Colonic mucosa (tissue), 4 donors: ENCODE data around the gene ACSS1. TPM values are rescaled to one million over a fixed set of nuclear protein-coding genes. Genes with fewer than 3 reads are reported as not detected.

ENCODE experiments used
- DNase-seq: peaks from one replicate; pipeline ENCODE4 v3.0.0-alpha.2; 2020
- H3K27ac ChIP-seq: fragments of 200-600 bp; one replicate; pipeline ENCODE4 v1.8.0; 2021
- H3K27me3 ChIP-seq: fragments of 200-600 bp; one replicate; pipeline ENCODE4 v1.8.0; 2021
- H3K36me3 ChIP-seq: fragments of 200-600 bp; one replicate; pipeline ENCODE4 v1.8.0; 2021
- H3K4me1 ChIP-seq: fragments of 200-600 bp; one replicate; pipeline ENCODE4 v1.8.0; 2021; ENCODE audit warnings: mild to moderate bottlenecking
- H3K4me3 ChIP-seq: fragments of 200-600 bp; one replicate; pipeline ENCODE4 v1.8.0; 2021
- H3K9ac ChIP-seq, 2 donors: one replicate each; pipeline ENCODE4 v1.7.0; 2013; ENCODE audit warnings: control low read depth in 2 of 2, low read depth in 2 of 2, low read length in 2 of 2
- H3K9me3 ChIP-seq: fragments of 200-600 bp; one replicate; pipeline ENCODE4 v1.8.0; 2021
- CTCF ChIP-seq: fragments of 200-600 bp; IDR thresholded peaks from one replicate; pipeline ENCODE4 v1.8.0; 2022; ENCODE audit warnings: antibody characterized with exemption, mild to moderate bottlenecking
- intact Hi-C: fragments of 100-400 bp; cut with DNase I; formaldehyde crosslinking; loops from one replicate; pipeline ENCODE4 v1.14.1; 2022
- total RNA-seq, 2 donors: library from RNA; stranded (reverse); fragmentation: NEBNext Ultra II Directional in 1 of 2; extraction: Animal tissue kit (Norgen Biotek cat#: 25700) in 1 of 2; gene quantifications; one replicate each; pipeline ENCODE4 v1.2.1, GENCODE V29; 2021
- donor health status: healthy.
- donor health status: DM: no; HTN: no; CAD: no.
- donor health status: DM: no; HTN: no; CAD: no.

The ACSS1 gene
- total RNA-seq, 2 donors from 2014 or later, result 29.0 to 32.0 TPM

DNA sequence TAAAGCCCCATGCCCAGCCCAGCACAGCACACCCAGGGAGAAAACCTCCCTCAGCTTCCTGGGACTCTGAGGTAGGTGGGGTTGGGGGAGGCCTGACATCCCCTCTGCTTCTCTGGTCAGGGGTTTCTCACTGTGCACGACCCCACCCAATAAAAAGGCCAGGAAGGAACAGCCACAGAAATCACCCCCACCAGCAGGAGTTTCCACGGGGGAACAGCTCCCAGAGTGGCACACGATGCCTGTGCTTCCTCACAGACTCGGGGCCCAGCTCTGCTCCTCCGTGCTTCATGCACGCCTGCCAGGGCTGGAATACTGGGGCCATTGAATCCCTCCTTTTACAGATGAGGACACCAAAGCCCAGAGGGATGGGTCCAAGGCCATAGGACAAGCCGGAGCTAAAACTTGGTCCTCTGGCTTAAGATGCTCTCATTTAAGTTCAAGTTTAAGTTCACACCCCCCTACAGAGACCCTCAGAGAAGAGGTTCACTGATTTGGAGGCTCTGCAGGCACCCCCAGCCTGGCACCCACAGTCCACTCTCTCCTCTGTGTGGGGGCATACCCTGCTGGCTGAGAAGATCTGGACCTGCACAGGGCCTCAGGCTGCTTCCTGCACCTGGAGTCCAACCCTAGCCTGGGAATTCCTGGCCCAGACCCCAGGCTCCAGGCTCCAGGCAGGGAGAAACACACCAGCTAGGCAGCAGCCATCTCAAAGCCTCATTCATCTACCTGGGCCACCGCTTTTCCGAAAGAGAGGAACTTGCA is 14.3 kb downstream of the ACSS1 start:
- no peak for TF ChIP-seq CTCF
- Histone ChIP-seq H3K36me3 (no peaks in the 10 kb centered on the region), H3K27me3 (no peaks in the 10 kb centered on the region), H3K9ac (no peak overlapping the region), H3K4me3 (no peak overlapping the region), H3K9me3 (no peaks in the 10 kb centered on the region), H3K27ac (peak overlapping the region; percentile 32), H3K4me1 (peaks cover 32% of the 10 kb centered on the region)
- no peak for DNase-seq
- intact Hi-C loops, result no loop called here

GRCh38 chr20:25042531-25043498 is 15.1 kb downstream of the ACSS1 start:
- H3K4me3 ChIP-seq, result no peak overlapping the region
- peak; percentile 52 for DNase-seq
- intact Hi-C loops, result no loop called here
- H3K27me3 ChIP-seq, result no peaks in the 10 kb centered on the region
- peak overlapping the region in 1 of 2 donors; percentile 26 for H3K9ac ChIP-seq
- peak overlapping the region; percentile 32 for H3K27ac ChIP-seq
- no peak for TF ChIP-seq CTCF
- no peaks in the 10 kb centered on the region for H3K9me3 ChIP-seq
- no peaks in the 10 kb centered on the region for H3K36me3 ChIP-seq
- H3K4me1 ChIP-seq, result peaks cover 40% of the 10 kb centered on the region

DNA sequence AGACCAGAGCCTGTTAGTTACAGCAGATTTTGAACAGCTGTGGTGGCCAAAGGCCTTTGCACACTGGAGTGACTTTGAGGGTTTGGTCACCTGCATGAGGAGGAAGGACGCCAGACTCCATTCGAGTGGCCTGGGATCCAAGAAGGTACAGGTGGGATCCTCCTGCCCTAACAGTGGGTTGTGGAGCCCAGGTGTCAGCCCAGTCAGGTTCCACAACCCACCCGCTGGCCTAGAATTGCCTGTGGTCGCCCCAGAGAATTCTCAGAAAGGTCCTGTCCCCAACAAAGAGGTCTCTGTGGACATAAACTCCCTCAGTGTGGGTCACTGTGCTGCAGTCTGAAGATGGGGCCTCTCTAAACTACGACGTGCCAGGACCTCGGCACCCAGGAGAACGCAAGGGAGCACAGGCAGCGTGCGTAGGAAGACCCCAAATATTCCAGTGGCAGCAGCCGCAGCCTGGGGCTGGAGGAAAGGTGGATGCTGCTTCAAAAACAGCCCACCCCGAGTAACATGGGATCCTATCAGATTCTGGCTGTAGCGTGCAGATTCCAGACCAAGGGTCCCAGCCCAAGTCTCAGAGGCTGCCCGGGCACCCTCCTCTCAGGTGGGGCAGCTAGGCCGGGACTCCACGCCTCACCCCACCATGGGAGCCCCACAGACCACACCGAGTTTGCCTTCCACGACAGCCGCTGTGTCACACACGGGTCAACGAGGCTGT is 16.0 kb downstream of the ACSS1 start:
- no peak for DNase-seq
- no peaks in the 10 kb centered on the region for H3K27me3 ChIP-seq
- H3K36me3 ChIP-seq, result no peaks in the 10 kb centered on the region
- H3K9ac ChIP-seq, result no peak overlapping the region
- no peak overlapping the region for H3K4me3 ChIP-seq
- peaks cover 48% of the 10 kb centered on the region for H3K4me1 ChIP-seq
- H3K9me3 ChIP-seq, result no peaks in the 10 kb centered on the region
- intact Hi-C loops, result no loop called here
- TF ChIP-seq CTCF, result no peak
- no peak overlapping the region for H3K27ac ChIP-seq

- Histone ChIP-seq H3K9ac (peak overlapping the region in 1 of 2 donors; percentile 43), H3K27me3 (no peaks in the 10 kb centered on the region), H3K27ac (peak overlapping the region; percentile 67), H3K4me1 (peaks cover 53% of the 10 kb centered on the region), H3K4me3 (no peak overlapping the region), H3K36me3 (no peaks in the 10 kb centered on the region), H3K9me3 (no peaks in the 10 kb centered on the region)
- intact Hi-C loops, result no loop called here
- DNase-seq, result peak; percentile 37
- no peak for TF ChIP-seq CTCF
Observed at GRCh38 chr20:25040438-25040831, 17.5 kb downstream of the ACSS1 start.
